IPS-18c (cell line): ENCODE measurements around the gene RHOT2.
"Not testable (repeated sequence)": the region's sequence is repeated elsewhere in the genome, so short reads cannot be mapped to it uniquely, and the experiment has no call there.

ENCODE experiments used
- H3K4me3 ChIP-seq: 2 replicates; pipeline ENCODE4 v1.7.0; 2013; ENCODE audit warnings: low read depth, mild to moderate bottlenecking, low read length, moderate library complexity; ENCODE audit not compliant: insufficient read depth
- H3K9me3 ChIP-seq: one replicate; pipeline ENCODE4 v1.6.1; 2013; ENCODE audit warnings: mild to moderate bottlenecking, low read length, moderate library complexity; ENCODE audit not compliant: control insufficient read depth, insufficient read depth

The RHOT2 gene

GRCh38 chr16:682493-683395 is 14.8 kb downstream of the RHOT2 start:
- Histone ChIP-seq H3K4me3 (peak overlapping the region; percentile 71), H3K9me3 (no peaks in the 10 kb centered on the region)

- Histone ChIP-seq H3K4me3 (peak overlapping the region; percentile 71), H3K9me3 (no peaks in the 10 kb centered on the region)
These were observed 15.6 kb downstream of the RHOT2 start for GRCh38 chr16:683396-684070.

- no peaks in the 10 kb centered on the region for H3K9me3 ChIP-seq
- peak within 1 kb of the TSS; percentile 71 for H3K4me3 ChIP-seq
These were observed 16.3 kb downstream of the RHOT2 start, which contains the start of gene JMJD8 for GRCh38 chr16:684071-684794. TSS of gene JMJD8 (minus strand) at chr16:684334. CDS start at chr16:684319, 15 bp downstream.

- H3K9me3 ChIP-seq = no peaks in the 10 kb centered on the region
- H3K4me3 ChIP-seq = no peak overlapping the region
These were observed 17.2 kb downstream of the RHOT2 start for GRCh38 chr16:684961-685696.

GRCh38 chr16:685967-686366 is 18.0 kb downstream of the RHOT2 start:
- no peak overlapping the region for H3K4me3 ChIP-seq
- no peaks in the 10 kb centered on the region for H3K9me3 ChIP-seq

GRCh38 chr16:686459-687260 is 18.7 kb downstream of the RHOT2 start:
- Histone ChIP-seq H3K9me3 (no peaks in the 10 kb centered on the region), H3K4me3 (no peak overlapping the region)

- Histone ChIP-seq H3K4me3 (no peak overlapping the region), H3K9me3 (no peaks in the 10 kb centered on the region)
These were observed 19.6 kb downstream of the RHOT2 start for GRCh38 chr16:687499-687898.

GRCh38 chr16:689175-689897 is 21.4 kb downstream of the RHOT2 start:
- H3K9me3 ChIP-seq = no peaks in the 10 kb centered on the region
- peak overlapping the region; percentile 92 for H3K4me3 ChIP-seq

- H3K4me3 ChIP-seq, H3K9me3 ChIP-seq: not testable (repeated sequence)
These were observed 23.3 kb downstream of the RHOT2 start for GRCh38 chr16:691242-691641.

- H3K4me3 ChIP-seq = no peak overlapping the region
- H3K9me3 ChIP-seq = no peaks in the 10 kb centered on the region
These were observed 24.6 kb downstream of the RHOT2 start for GRCh38 chr16:692356-693108.

GRCh38 chr16:693364-693763 is 25.4 kb downstream of the RHOT2 start:
- H3K4me3 ChIP-seq = peak overlapping the region; percentile 57
- H3K9me3 ChIP-seq = no peaks in the 10 kb centered on the region

GRCh38 chr16:693766-694165 is 25.8 kb downstream of the RHOT2 start:
- peak overlapping the region; percentile 57 for H3K4me3 ChIP-seq

GRCh38 chr16:694187-694862 is 26.4 kb downstream of the RHOT2 start:
- Histone ChIP-seq H3K4me3 (peak overlapping the region; percentile 57), H3K9me3 (no peaks in the 10 kb centered on the region)

More at GRCh38 chr16:693766-694165, 25.8 kb downstream of the RHOT2 start:
- H3K9me3 ChIP-seq = no peaks in the 10 kb centered on the region

- H3K4me3 ChIP-seq = peak overlapping the region; percentile 57
These were observed 27.0 kb downstream of the RHOT2 start for GRCh38 chr16:694863-695354.

More at GRCh38 chr16:694863-695354, 27.0 kb downstream of the RHOT2 start:
- H3K9me3 ChIP-seq = no peaks in the 10 kb centered on the region
